HG03520 (cell line): ENCODE measurements around the gene SF3A2.

Experiments
- ATAC-seq: cut with Tn5 transposase; IDR thresholded peaks from one replicate; pipeline ENCODE4 v1.9.1; 2021; ENCODE audit warnings: mild to moderate bottlenecking, moderate library complexity; ENCODE audit not compliant: unreplicated experiment

Gene SF3A2

DNA sequence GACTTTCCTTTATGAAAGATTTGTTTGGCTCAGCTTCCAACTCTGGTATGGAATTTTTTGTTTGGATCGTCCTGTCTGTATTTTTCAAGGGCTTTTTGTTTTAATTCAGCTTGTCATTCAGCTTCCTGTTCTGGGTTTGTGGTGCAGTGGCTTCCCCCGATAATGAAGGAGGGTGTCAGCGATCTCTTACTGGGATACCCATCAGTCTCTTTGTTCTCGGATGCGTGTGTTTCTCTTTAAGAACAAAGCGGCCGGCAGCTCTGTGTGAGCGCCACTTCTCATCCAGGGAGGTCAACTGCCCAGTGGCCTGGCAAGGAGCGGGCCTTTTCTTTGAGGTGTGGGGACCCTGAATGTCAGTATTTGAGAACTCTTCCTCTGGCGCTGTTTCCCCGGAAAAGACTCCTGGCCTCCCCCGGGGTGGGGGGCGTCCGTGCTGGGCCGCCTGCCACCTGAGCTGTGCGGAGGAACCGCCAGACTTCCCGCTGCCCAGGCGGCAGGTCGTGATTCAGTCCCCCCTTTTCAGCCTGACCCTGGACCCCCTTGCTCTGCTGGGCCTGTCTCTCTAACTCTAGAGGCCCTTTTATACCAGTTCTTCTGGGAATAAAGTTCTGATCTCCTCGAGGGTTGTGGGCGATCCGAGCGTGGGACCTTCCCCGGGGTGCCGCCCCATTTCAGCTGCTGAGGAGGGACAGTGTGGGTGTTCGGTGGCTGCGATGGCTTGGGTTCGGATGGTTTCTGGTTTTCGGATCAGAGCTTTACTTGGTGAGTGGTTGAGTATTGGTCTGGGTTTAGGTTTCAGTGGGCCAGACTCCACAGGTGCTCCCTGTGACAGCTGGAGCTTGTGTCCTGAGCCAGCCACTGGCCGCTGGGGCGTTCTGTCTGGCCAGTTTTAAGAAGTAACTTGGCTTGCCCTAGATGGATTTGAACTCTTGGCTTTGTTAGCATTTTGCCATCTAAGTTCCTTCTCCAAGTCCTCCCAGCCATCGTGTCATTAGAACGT lies 3.4 kb downstream of the SF3A2 start:
- no peak for ATAC-seq

DNA sequence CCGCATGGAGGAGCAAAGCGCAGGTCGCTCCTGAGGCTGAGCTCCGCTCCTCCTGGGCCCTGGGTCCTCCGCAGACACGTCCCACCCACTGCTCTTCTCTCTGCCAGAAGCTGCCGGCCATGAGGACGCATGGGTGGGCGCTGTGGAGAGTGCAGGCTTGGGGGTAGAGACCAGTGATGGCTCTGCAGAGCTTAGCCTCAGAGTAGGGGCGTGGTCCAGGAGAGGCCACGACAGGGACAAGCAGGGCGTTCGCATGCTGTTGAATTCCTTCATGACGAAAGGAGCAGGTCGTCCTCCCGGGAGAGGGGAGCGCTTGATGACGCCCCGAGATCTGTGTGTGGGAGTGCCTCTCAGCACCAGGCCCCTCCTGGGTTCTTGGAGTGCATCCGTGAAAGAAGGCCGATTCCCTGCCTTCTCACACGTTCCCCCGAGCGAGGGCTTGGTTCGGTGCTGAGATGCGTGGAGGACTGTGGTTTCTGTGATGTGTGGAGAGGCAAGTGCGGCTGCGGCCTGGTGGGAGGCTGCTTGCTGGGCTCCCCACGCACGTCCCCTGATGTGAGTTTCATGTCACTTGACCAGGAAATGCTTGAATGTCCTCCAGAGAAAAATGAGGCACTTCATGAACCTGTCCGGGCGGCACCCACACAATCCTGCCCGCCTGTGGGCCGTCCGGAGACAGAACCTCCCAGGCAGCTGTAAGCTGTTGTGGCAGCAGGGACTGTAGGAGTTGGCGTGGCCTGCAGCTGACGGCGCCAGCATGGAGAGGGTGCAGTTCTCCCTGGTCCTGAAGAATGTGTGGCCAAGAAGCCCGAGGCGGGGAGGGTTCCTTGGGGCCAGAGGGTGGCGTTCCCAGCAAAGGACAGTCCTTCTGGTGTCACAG lies 4.5 kb downstream of the SF3A2 start:
- ATAC-seq, result no peak

DNA sequence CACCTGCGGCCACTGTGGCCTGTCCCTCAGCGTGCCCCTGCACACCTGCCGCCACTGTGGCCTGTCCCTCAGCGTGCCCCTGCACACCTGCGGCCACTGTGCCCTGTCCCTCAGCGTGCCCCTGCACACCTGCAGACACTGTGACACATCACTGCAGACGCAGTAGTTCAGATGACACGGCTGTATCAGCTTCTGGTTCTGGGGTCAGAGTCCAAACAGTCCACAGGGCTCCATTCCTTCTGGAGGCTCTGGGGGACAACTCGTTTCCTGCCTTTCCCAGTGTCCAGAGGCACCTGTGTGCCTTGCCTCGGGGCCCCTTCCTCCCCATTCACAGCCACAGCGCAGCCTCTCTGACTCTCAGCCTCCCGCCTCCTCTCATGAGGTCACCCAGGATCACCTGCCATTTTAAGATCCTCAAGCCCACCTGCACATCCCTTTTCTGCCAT lies 5.5 kb downstream of the SF3A2 start:
- ATAC-seq, result no peak

DNA sequence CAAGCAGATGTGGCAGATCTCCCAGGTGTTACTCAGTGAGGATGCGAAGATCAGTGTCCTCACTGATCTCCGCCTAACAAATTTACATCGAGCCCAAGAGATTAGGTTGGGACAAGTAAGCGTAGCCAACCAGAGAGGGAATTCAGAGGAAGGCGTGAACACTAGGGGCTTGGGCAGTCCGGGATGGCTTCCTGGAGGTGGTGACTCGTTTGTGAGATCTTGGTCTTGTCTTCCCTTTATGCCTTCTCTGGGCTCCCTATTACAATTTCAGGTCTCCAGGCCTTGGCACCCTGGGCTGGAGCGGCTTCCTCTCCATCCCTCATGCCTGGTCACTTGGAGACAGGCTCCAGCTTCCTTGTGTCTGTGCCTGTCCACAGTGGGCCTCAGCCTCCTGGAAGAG lies 6.2 kb downstream of the SF3A2 start:
- ATAC-seq, result no peak

DNA sequence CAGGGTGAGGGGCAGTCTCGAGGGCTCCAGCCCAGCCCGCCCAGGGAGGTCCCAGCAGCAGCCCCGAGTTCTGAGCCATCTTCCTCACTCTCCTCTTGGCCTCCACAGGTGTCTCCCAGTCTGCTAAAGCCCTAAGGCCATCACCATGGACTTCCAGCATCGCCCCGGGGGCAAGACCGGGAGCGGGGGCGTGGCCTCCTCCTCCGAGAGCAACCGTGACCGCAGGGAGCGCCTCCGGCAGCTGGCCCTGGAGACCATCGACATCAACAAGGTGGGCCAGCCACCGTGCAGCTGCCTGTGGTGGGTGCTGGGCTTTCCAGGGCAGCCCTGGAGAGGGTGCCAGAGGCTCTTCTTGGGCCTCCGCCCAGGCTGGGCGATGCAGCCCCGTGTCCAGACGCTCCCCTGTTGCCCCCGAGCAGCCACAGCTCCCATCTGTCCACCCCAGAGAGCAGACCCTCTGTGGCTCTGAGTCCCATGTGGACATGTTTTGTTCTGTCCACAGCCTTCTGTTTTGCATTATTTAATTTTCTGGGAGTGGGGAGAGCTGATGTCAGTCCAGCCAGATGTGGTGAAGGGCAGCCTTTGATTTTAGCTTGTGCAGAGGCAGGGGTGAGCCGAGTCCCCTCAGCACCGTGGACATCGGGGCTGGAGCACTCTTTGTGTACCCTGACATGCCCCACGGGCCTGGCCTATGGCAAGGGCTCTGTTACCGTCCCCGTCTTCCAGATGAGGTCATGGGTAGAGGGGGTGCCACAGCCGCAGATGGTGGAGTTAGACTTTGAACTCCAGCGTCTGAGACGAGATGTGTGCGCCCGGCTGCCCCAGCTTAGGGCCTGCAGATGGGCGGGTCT lies 6.9 kb downstream of the SF3A2 start:
- no peak for ATAC-seq

DNA sequence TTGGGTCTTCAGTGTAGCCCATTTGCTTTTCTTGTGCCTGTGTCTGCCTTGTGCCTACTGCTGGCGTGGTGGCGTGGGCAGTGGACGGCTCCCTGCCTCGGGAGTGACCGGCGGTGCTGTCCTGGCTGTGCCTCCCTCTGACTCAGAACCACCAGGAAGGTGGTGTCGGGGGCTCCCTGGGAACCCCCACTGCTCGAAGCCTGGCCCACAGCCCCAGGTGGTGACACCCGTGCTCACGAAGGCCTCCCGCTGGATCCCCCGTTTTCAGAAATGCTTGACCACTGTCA lies 7.4 kb downstream of the SF3A2 start:
- no peak for ATAC-seq

DNA sequence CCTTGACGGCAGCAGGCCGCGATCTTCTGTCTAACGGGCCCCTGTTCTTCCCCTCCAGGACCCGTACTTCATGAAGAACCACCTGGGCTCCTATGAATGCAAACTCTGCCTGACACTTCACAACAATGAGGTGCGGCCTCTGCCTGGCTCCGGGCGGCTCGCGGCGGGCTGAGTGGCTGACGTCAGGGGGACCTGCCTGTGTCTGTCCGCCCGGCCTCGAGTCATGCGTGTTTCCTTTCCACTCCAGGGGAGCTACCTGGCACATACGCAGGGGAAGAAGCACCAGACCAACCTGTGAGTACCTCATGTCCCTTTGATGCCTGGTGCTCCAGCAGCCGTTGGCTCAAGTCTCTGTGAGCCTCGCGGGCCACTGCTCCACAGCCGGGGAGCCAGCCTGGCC lies 7.9 kb downstream of the SF3A2 start:
- ATAC-seq, result no peak

DNA sequence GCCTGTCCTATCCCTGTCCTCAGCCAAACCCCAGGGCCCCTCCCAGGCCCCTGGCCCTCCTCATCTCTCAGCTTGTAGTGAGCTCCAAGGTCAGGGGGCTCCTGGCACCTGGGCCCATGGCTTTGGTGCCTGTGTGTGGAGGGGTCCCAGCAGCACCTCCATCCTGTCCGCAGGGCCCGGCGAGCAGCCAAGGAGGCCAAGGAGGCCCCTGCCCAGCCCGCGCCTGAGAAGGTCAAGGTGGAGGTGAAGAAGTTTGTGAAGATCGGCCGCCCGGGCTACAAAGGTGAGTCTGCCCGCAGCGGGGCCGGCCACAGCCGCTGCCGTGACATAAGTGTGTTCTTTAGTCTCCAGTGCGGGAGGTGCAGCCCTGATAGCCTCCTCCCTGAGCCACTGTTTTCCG lies 8.6 kb downstream of the SF3A2 start:
- ATAC-seq, result no peak

DNA sequence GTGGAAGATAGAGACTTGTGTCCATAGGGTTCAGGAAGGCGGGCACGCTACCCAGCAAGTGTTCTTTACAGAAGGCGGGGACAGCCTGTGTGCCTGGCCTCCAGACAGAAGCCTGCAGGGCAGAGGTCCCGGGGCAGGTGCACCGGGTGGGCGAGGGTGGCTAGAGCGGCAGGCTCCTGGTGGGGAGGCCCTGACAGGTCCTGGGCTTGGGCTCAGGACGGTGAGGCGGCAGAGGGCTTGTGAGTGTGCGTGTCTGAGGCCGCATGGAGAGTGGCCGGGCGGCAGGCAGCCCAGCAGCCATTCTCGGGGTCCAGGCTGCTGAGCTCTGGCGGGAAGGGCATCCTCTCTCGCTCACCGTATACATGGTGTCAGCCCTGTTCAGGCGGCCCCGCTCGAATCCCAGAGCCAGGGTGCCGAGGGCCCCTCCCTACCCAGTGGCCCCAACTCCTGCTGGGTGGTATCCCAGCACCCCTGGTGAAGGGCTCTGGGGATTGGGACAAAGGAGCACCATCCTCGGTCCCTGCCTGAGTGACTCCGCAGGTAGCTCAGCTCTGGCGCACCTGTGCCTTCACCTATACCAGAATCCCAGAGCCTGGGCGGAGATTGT lies 9.5 kb downstream of the SF3A2 start:
- no peak for ATAC-seq

DNA sequence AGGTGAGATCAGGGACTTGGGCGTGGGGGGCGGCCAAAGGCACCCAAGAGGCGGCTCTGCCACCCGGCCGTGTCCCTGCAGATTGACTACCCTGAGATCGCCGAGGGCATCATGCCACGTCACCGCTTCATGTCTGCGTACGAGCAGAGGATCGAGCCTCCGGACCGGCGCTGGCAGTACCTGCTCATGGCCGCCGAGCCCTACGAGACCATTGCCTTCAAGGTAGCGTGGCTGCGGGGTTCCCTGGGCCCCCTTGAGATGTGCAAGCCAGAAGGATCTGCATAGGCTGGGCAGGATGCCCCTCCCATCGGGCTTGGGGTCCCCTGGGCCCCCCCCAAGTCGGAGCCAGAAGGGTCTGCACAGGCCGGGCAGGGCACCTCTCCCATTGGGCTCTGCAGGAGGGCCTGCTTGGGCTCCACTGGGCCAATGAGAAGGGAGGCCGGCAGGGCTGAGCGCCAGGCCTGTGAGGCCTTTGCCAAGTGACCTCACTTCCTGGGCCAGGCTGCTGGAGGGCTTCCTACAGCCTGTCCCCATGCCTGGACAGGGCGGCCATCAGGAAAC lies 10.3 kb downstream of the SF3A2 start:
- ATAC-seq, result no peak

DNA sequence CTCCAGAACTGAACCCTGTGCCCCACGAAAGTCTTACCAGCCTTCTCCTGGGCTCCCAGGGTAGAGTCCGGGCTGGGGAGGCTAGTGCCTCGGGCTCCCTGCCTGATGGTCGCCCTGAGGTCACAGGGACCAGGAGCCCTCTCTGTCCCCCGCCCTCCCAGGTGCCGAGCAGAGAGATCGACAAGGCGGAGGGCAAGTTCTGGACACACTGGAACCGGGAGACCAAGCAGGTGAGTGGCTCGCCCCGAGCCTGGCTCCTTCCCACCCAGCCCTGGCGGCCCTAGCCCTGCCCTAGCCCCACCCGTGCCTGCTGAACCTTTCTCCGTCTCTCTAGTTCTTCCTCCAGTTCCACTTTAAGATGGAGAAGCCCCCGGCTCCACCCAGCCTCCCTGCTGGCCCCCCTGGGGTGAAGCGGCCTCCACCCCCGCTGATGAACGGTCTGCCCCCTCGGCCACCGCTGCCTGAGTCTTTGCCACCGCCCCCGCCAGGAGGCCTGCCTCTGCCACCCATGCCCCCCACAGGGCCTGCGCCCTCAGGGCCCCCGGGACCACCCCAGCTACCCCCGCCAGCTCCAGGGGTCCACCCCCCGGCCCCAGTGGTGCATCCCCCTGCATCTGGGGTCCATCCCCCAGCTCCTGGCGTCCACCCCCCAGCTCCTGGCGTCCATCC lies 10.9 kb downstream of the SF3A2 start:
- ATAC-seq, result no peak

DNA sequence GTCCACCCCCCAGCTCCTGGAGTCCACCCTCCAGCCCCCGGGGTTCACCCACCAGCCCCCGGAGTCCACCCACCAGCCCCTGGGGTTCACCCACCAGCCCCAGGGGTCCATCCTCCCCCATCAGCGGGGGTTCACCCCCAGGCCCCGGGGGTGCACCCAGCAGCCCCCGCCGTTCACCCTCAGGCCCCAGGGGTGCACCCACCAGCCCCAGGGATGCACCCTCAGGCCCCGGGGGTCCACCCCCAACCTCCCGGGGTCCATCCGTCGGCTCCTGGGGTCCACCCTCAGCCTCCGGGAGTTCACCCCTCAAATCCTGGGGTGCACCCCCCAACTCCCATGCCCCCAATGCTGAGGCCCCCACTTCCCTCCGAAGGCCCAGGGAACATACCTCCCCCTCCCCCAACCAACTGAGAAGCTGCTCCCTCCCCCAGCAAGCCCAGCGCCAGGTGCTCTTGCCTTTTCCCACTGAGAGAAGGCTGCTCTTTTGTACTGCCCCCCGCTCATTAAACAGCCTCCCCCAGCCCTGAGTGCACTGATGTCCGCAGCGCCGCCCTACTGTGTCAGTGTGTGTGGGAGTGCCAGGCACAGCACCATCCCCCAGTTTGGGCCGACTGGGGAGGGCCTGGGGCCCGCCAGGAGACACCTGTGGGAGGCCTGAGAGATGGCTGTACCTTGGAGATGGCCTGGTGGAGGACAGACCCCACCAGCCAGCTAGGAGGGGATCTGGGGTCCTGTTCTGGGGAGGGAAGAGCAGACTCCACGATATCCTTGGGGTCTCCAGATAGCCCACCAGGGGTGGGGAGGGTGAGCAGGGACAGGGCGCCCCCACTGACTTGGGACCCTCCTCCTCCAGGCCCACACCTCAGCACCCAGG lies 11.7 kb downstream of the SF3A2 start:
- ATAC-seq, result no peak

DNA sequence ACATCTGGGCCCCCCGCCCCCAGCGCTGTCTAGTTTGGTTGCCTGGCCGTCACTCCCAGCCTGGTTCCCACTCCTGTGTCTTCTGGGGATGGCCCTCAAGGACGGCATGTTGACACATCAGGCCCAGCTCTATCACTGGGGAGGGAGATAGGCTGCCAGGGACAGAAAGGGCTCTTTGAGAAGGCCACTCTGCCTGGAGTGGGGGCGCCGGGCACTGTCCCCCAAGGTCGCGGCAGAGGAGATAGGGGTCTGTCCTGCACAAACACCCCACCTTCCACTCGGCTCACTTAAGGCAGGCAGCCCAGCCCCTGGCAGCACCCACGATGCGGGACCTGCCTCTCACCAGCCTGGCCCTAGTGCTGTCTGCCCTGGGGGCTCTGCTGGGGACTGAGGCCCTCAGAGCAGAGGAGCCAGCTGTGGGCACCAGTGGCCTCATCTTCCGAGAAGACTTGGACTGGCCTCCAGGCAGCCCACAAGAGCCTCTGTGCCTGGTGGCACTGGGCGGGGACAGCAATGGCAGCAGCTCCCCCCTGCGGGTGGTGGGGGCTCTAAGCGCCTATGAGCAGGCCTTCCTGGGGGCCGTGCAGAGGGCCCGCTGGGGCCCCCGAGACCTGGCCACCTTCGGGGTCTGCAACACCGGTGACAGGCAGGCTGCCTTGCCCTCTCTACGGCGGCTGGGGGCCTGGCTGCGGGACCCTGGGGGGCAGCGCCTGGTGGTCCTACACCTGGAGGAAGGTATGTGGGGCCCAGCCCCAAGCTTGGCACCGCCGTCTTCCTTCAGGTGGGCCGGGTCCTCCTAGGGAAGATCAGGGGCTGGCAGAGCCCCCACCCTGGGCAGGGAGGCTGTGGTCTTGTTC lies 12.6 kb downstream of the SF3A2 start, which contains the start of gene AMH:
Gene AMH (plus strand): TSS at position 314 of the 857 bp plus-strand sequence. CDS start 10 bp downstream, at position 324.
- ATAC-seq, result no peak

DNA sequence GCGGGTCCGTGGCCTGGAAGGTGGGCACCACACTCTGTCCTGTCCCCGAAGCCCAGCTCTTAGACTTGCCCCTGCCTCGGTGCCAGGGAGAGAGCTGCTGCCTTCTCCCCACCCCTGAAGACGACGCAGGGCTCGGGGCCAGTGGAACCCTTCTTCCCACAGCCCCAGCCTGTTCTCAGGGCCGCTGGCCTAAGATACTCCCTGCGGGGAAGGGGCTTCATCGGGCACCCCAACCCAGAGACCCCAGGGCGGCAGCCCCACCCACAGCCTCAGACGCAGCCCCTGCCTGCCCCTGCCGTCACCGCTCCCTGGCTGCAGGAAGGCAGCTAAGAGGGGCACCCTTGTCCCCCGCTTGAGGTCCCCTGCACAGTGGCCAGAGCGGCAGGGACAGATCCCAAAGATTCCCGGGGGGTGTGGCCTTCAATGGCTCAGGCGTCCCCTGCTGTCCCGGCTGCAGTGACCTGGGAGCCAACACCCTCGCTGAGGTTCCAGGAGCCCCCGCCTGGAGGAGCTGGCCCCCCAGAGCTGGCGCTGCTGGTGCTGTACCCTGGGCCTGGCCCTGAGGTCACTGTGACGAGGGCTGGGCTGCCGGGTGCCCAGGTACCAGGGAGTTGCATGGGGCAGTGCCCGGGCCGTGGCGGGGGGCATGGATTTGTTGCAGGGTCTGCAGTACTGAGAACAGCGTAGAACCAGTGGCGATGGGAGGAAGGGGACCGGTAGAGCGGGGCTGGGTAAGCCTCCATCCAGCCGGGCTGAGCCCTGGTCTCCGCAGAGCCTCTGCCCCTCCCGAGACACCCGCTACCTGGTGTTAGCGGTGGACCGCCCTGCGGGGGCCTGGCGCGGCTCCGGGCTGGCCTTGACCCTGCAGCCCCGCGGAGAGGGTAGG lies 13.5 kb downstream of the SF3A2 start:
- no peak for ATAC-seq

DNA sequence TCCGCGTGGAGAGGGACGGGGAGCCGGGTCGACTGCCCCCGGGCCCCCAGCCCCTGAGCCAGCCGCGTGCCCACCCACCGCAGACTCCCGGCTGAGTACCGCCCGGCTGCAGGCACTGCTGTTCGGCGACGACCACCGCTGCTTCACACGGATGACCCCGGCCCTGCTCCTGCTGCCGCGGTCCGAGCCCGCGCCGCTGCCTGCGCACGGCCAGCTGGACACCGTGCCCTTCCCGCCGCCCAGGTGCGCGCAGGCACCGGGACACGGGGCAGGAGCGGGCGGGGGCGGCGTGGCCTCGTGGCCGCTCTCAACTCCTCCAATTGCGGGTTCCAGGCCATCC lies 14.1 kb downstream of the SF3A2 start:
- ATAC-seq, result no peak

DNA sequence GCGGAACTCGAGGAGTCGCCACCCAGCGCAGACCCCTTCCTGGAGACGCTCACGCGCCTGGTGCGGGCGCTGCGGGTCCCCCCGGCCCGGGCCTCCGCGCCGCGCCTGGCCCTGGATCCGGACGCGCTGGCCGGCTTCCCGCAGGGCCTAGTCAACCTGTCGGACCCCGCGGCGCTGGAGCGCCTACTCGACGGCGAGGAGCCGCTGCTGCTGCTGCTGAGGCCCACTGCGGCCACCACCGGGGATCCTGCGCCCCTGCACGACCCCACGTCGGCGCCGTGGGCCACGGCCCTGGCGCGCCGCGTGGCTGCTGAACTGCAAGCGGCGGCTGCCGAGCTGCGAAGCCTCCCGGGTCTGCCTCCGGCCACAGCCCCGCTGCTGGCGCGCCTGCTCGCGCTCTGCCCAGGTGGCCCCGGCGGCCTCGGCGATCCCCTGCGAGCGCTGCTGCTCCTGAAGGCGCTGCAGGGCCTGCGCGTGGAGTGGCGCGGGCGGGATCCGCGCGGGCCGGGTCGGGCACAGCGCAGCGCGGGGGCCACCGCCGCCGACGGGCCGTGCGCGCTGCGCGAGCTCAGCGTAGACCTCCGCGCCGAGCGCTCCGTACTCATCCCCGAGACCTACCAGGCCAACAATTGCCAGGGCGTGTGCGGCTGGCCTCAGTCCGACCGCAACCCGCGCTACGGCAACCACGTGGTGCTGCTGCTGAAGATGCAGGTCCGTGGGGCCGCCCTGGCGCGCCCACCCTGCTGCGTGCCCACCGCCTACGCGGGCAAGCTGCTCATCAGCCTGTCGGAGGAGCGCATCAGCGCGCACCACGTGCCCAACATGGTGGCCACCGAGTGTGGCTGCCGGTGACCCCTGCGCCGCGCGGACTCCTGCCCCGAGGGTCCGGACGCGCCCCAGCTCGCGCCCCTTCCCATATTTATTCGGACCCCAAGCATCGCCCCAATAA lies 14.8 kb downstream of the SF3A2 start:
- no peak for ATAC-seq
